GM19193 (cell line): ENCODE results near the gene VAPB.

Experiments
- POLR2A ChIP-seq: IDR thresholded peaks from 4 replicates; pipeline ENCODE4 v1.6.1; 2011; ENCODE audit not compliant: insufficient read depth, insufficient read length; ENCODE audit errors: extremely low read depth

VAPB gene

GRCh38 chr20:58438970-58439808 lies 50.2 kb downstream of the VAPB start:
- no peak for TF ChIP-seq POLR2A

GRCh38 chr20:58440021-58440767 lies 51.2 kb downstream of the VAPB start:
- no peak for TF ChIP-seq POLR2A

GRCh38 chr20:58441723-58442122 lies 52.7 kb downstream of the VAPB start:
- TF ChIP-seq POLR2A: no peak

- TF ChIP-seq POLR2A: no peak
These were observed 55.8 kb downstream of the VAPB start for GRCh38 chr20:58444746-58445255.

- TF ChIP-seq POLR2A: no peak
These were observed 57.4 kb downstream of the VAPB start for GRCh38 chr20:58446264-58446959.

- no peak for TF ChIP-seq POLR2A
These were observed 57.9 kb downstream of the VAPB start for GRCh38 chr20:58446960-58447265.

- TF ChIP-seq POLR2A: no peak
These were observed 58.7 kb downstream of the VAPB start for GRCh38 chr20:58447511-58448391.

- TF ChIP-seq POLR2A: no peak
These were observed 59.9 kb downstream of the VAPB start for GRCh38 chr20:58448958-58449357.

- no peak for TF ChIP-seq POLR2A
These were observed 60.7 kb downstream of the VAPB start for GRCh38 chr20:58449681-58450221.

- TF ChIP-seq POLR2A: no peak
These were observed 61.2 kb downstream of the VAPB start for GRCh38 chr20:58450254-58450653.

GRCh38 chr20:58452667-58453255 lies 63.7 kb downstream of the VAPB start:
- TF ChIP-seq POLR2A: no peak

- TF ChIP-seq POLR2A: no peak
These were observed 64.4 kb downstream of the VAPB start for GRCh38 chr20:58453391-58453790.

GRCh38 chr20:58454460-58454859 lies 65.4 kb downstream of the VAPB start:
- no peak for TF ChIP-seq POLR2A
